ENCODE measurements around the gene ARF1. TPM values are rescaled to one million over a fixed set of nuclear protein-coding genes. Genes with fewer than 3 reads are reported as not detected.

Gene ARF1
- total and polyA plus RNA-seq, 4 donors: 232 to 356 (median 320) TPM

DNA sequence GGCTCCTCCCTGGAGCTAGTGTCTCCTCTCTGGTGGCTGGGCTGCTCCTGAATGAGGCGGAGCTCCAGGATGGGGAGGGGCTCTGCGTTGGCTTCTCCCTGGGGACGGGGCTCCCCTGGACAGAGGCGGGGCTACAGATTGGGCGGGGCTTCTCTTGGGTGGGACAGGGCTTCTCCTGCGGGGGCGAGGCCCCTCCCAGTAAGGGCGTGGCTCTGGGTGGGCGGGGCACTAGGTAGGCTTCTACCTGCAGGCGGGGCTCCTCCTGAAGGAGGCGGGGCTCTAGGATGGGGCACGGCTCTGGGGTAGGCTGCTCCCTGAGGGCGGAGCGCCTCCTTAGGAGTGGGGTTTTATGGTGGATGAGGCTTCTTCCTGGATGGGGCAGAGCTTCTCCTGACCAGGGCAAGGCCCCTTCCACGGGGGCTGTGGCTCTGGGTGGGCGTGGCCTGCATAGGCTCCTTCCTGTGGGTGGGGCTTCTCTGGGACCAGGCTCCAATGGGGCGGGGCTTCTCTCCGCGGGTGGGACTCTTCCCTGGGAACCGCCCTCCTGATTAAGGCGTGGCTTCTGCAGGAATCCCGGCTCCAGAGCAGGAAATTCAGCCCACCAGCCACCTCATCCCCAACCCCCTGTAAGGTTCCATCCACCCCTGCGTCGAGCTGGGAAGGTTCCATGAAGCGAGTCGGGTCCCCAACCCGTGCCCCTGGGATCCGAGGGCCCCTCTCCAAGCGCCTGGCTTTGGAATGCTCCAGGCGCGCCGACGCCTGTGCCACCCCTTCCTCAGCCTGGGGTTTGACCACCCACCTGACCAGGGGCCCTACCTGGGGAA lies 22.7 kb upstream of the ARF1 start:
- no peak overlapping the region for H3K4me3 ChIP-seq (ENCODE audit: low read length in 2 of 2)
- peak; percentile 56 to 76 for DNase-seq
- H3K27ac ChIP-seq (ENCODE audit: low read depth in 1 of 2, low read length in 2 of 2): no peak overlapping the region
- H3K4me1 ChIP-seq (ENCODE audit: control insufficient read depth in 1 of 2, insufficient read depth in 2 of 2, low read length in 2 of 2): no peaks in the 10 kb centered on the region
- H3K36me3 ChIP-seq (ENCODE audit: control insufficient read depth in 1 of 2, insufficient read depth in 2 of 2, low read length in 1 of 2): no peaks in the 10 kb centered on the region
- WGBS, 2 donors: 0 to 3% methylated on average over 32 to 33 of the region's 33 CpGs
- H3K27me3 ChIP-seq (ENCODE audit: control insufficient read depth in 1 of 2, insufficient read depth in 2 of 2, low read length in 1 of 2): no peaks in the 10 kb centered on the region
- no peaks in the 10 kb centered on the region for H3K9me3 ChIP-seq (ENCODE audit: control insufficient read depth, low read length)
- ATAC-seq (ENCODE audit: low FRiP score): peak; percentile 23
- intact Hi-C loops (cut with DNase I): no loop called here

DNA sequence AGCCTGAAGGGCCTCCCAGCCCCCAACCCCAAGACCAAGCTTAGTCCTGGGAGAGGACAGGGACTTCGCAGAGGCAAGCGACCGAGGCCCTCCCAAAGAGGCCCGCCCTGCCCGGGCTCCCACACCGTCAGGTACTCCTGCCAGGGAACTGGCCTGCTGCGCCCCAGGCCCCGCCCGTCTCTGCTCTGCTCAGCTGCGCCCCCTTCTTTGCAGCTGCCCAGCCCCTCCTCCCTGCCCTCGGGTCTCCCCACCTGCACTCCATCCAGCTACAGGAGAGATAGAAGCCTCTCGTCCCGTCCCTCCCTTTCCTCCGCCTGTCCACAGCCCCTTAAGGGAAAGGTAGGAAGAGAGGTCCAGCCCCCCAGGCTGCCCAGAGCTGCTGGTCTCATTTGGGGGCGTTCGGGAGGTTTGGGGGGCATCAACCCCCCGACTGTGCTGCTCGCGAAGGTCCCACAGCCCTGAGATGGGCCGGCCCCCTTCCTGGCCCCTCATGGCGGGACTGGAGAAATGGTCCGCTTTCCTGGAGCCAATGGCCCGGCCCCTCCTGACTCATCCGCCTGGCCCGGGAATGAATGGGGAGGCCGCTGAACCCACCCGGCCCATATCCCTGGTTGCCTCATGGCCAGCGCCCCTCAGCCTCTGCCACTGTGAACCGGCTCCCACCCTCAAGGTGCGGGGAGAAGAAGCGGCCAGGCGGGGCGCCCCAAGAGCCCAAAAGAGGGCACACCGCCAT lies 21.9 kb upstream of the ARF1 start:
- Histone ChIP-seq H3K4me1 (ENCODE audit: control insufficient read depth in 1 of 2, insufficient read depth in 2 of 2, low read length in 2 of 2) (no peaks in the 10 kb centered on the region), H3K4me3 (ENCODE audit: low read length in 2 of 2) (no peak overlapping the region), H3K9me3 (ENCODE audit: control insufficient read depth, low read length) (no peaks in the 10 kb centered on the region), H3K36me3 (ENCODE audit: control insufficient read depth in 1 of 2, insufficient read depth in 2 of 2, low read length in 1 of 2) (no peaks in the 10 kb centered on the region), H3K27me3 (ENCODE audit: control insufficient read depth in 1 of 2, insufficient read depth in 2 of 2, low read length in 1 of 2) (no peaks in the 10 kb centered on the region), H3K27ac (ENCODE audit: low read depth in 1 of 2, low read length in 2 of 2) (no peak overlapping the region)
- DNase-seq (peak; percentile 38 to 72), ATAC-seq (ENCODE audit: low FRiP score) (no peak)
- WGBS, 2 donors: 9 to 10% methylated on average over 34 of the region's 34 CpGs
- intact Hi-C loops (cut with DNase I): no loop called here

DNA sequence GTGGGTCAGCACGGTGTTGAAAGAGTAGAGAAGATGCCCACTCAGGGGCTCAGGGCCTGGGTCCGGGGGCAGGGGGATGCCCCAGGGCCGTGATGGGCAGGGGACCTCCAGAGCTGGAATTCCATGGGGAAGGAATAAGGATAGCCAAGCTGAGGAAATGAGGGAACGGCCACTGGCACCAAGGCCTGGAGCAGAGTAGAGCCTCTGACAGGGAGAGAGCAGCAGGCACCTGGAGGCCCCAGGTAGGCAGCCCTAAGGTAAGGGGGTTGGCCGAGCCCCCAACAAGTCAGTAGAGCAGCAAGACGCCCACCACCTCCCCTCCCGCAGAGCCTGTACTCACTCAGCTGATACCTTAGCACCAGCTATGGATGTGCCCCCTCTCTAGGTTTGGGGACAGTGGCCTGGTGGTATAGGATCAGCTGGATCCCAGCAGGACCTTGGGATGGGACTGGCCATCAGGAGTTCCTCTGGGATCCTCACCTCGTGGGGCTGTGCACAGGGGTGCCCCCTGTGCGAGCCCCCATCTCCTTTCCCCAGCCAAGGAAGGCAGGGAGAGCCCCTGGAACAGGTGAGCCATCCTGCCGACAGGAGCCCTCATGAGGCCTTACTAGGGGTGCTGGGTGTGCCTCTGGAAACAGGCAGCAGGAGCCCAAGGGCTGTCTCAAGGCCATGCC lies 21.0 kb upstream of the ARF1 start:
- H3K36me3 ChIP-seq (ENCODE audit: control insufficient read depth in 1 of 2, insufficient read depth in 2 of 2, low read length in 1 of 2): no peaks in the 10 kb centered on the region
- DNase-seq: peak; percentile 26 to 62
- no peaks in the 10 kb centered on the region for H3K4me1 ChIP-seq (ENCODE audit: control insufficient read depth in 1 of 2, insufficient read depth in 2 of 2, low read length in 2 of 2)
- 83 to 85% methylated on average over 10 of the region's 10 CpGs for WGBS, 2 donors
- no peaks in the 10 kb centered on the region for H3K9me3 ChIP-seq (ENCODE audit: control insufficient read depth, low read length)
- intact Hi-C loops (cut with DNase I): no loop called here
- H3K27me3 ChIP-seq (ENCODE audit: control insufficient read depth in 1 of 2, insufficient read depth in 2 of 2, low read length in 1 of 2): no peaks in the 10 kb centered on the region
- no peak for ATAC-seq (ENCODE audit: low FRiP score)
- H3K27ac ChIP-seq (ENCODE audit: low read depth in 1 of 2, low read length in 2 of 2): no peak overlapping the region
- H3K4me3 ChIP-seq (ENCODE audit: low read length in 2 of 2): no peak overlapping the region

DNA sequence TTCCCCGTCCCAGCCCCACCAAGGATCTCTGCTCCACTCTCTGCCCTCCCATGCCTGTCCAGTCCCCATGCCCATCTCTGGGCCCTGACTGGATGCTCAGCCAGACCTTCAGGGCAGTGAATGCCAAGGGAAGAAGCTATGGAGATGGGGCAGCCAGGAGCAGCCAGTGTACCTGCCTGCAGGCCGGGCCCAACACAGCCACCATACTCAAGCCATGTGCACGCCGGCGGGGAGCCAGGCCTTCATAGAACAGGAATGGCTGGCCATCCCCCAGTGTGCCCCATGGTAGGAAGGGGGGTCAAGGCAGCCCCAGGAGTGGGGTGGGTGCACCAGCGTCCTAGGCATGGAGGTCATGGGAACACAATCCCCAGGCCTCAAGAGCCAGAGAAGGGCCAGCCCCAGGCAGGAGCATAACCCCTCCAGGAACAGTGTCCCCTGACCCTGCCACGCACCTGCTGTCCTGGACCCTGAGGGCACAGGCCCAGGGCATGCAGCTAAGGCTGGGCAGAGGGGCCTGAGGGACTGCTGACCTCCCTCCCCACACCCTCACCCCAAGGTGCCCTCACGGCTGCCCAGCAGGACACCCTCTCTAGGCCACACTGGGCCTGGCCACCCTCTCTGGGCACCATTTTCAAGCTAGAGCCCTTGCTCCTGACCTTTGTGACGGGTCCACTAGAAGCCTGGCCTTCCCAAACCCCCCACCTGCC lies 20.3 kb upstream of the ARF1 start:
- WGBS, 2 donors: 96 to 97% methylated on average over 8 to 9 of the region's 9 CpGs
- Histone ChIP-seq H3K27ac (ENCODE audit: low read depth in 1 of 2, low read length in 2 of 2) (no peak overlapping the region), H3K36me3 (ENCODE audit: control insufficient read depth in 1 of 2, insufficient read depth in 2 of 2, low read length in 1 of 2) (no peaks in the 10 kb centered on the region), H3K9me3 (ENCODE audit: control insufficient read depth, low read length) (no peaks in the 10 kb centered on the region), H3K4me1 (ENCODE audit: control insufficient read depth in 1 of 2, insufficient read depth in 2 of 2, low read length in 2 of 2) (no peaks in the 10 kb centered on the region), H3K4me3 (ENCODE audit: low read length in 2 of 2) (no peak overlapping the region), H3K27me3 (ENCODE audit: control insufficient read depth in 1 of 2, insufficient read depth in 2 of 2, low read length in 1 of 2) (no peaks in the 10 kb centered on the region)
- intact Hi-C loops (cut with DNase I): no loop called here
- ATAC-seq (ENCODE audit: low FRiP score): no peak
- DNase-seq: peak; percentile 33 to 56

DNA sequence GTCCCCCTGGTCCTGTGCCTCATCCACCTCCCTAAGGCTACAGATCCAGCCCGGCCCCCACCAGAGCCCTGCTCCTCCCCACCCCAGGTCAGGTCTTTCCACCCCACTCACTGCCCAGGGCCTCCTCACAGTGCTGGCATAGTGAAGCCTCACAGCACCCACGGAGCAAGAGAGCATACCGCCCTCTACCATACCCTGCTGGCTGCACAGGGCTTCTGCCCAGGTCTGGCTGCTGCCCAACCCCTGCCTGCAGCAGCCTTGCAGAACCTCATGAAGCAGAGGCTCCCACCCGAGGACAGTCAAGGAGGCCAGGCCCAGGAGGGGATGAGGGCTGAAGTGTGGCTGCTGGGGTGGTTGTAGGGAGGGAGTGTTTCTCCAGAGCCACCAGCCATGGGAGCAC lies 19.7 kb upstream of the ARF1 start:
- H3K27me3 ChIP-seq (ENCODE audit: control insufficient read depth in 1 of 2, insufficient read depth in 2 of 2, low read length in 1 of 2): no peaks in the 10 kb centered on the region
- H3K9me3 ChIP-seq (ENCODE audit: control insufficient read depth, low read length): no peaks in the 10 kb centered on the region
- H3K4me1 ChIP-seq (ENCODE audit: control insufficient read depth in 1 of 2, insufficient read depth in 2 of 2, low read length in 2 of 2): no peaks in the 10 kb centered on the region
- no peaks in the 10 kb centered on the region for H3K36me3 ChIP-seq (ENCODE audit: control insufficient read depth in 1 of 2, insufficient read depth in 2 of 2, low read length in 1 of 2)
- H3K4me3 ChIP-seq (ENCODE audit: low read length in 2 of 2): no peak overlapping the region
- DNase-seq (peak in 1 of 2 donors; percentile 28), ATAC-seq (ENCODE audit: low FRiP score) (no peak)
- WGBS, 2 donors: 68 to 74% methylated on average over 4 of the region's 4 CpGs
- H3K27ac ChIP-seq (ENCODE audit: low read depth in 1 of 2, low read length in 2 of 2): no peak overlapping the region
- intact Hi-C loops (cut with DNase I): no loop called here

DNA sequence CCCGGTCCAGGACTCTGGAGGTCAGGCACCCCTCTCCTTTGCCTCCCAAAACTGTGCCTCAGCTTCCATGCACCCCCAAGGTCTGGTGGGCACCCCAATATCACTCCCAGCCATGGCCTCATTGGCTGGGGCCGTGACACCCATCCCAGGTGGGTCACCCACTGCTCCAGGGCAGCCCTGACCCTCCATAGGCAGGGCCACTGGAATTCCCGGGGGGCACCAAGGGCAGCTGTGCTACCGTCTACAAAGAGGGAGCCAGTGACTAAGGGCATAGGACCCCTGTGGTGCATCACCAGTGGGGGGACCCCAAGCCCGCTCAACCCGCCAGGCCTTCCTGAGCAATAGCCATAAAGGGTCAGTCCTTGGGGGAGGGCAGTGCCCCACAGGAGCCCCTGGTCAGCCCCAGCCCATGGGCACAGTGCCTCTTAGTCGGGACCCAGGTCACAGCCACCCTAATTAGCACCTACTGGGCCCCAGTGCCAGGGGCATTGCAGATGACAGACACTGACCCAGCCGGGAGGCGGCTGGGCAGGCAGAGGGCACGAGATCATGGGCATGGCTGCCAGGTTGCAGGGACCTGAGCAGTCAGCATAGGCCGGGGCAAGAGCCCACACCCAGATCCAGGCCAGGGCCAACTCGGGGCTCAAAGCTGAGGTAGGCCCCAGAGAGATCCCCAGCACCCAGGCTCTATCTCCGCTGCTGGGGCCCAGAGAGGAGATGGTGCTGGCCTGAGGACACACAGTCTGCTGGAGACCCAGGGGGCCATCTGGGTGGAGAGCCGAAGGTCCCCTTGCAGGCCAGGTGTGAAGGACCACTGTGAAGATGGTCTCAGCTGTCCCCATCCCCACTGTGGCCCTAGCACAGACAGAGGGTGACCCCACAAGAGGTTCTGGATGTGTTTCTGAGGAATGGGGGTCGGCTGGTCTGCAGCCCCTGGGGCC lies 19.0 kb upstream of the ARF1 start:
- no peaks in the 10 kb centered on the region for H3K27me3 ChIP-seq (ENCODE audit: control insufficient read depth in 1 of 2, insufficient read depth in 2 of 2, low read length in 1 of 2)
- 88 to 91% methylated on average over 15 of the region's 15 CpGs for WGBS, 2 donors

DNA sequence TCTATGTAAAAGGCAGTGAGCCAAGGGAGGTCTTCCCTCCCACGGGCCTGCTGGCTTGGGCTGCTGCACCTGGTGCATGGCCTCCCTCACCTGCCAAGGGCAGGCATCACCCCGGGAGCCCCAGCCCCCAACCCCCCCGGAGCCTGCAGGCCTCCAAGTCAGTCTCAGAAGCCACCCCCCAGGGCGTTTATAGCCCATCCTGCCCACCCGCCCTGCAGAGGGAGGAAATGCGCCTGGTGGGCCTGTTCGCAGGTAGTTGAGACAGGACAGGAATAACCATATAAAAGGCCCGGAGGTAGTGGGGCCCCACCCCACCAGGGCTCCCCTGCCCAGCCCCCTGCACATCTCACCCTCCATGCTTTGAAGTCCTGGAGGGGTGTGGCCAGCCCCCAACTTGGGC lies 18.2 kb upstream of the ARF1 start:
- Histone ChIP-seq H3K27ac (ENCODE audit: low read depth in 1 of 2, low read length in 2 of 2) (no peak overlapping the region), H3K9me3 (ENCODE audit: control insufficient read depth, low read length) (no peaks in the 10 kb centered on the region), H3K4me1 (ENCODE audit: control insufficient read depth in 1 of 2, insufficient read depth in 2 of 2, low read length in 2 of 2) (no peaks in the 10 kb centered on the region), H3K4me3 (ENCODE audit: low read length in 2 of 2) (no peak overlapping the region), H3K27me3 (ENCODE audit: control insufficient read depth in 1 of 2, insufficient read depth in 2 of 2, low read length in 1 of 2) (no peaks in the 10 kb centered on the region), H3K36me3 (ENCODE audit: control insufficient read depth in 1 of 2, insufficient read depth in 2 of 2, low read length in 1 of 2) (no peaks in the 10 kb centered on the region)
- intact Hi-C loops (cut with DNase I): no loop called here
- ATAC-seq (ENCODE audit: low FRiP score): no peak
- whole genome bisulfite sequencing, 2 donors: 40 to 53% methylated on average over 8 of the region's 8 CpGs
- DNase-seq: peak in 1 of 2 donors; percentile 42

More for the DNA sequence above, 19.0 kb upstream of the ARF1 start:
- DNase-seq: peak; percentile 37 to 75
- H3K4me1 ChIP-seq (ENCODE audit: control insufficient read depth in 1 of 2, insufficient read depth in 2 of 2, low read length in 2 of 2): no peaks in the 10 kb centered on the region
- no peak overlapping the region for H3K27ac ChIP-seq (ENCODE audit: low read depth in 1 of 2, low read length in 2 of 2)
- no peaks in the 10 kb centered on the region for H3K9me3 ChIP-seq (ENCODE audit: control insufficient read depth, low read length)
- H3K4me3 ChIP-seq (ENCODE audit: low read length in 2 of 2): no peak overlapping the region
- intact Hi-C loops (cut with DNase I): no loop called here
- no peaks in the 10 kb centered on the region for H3K36me3 ChIP-seq (ENCODE audit: control insufficient read depth in 1 of 2, insufficient read depth in 2 of 2, low read length in 1 of 2)
- no peak for ATAC-seq (ENCODE audit: low FRiP score)
